Measurements from ENCODE around the gene ICAM2. TPM values are rescaled to one million over a fixed set of nuclear protein-coding genes. Genes with fewer than 3 reads are reported as not detected.

The ICAM2 gene
- total RNA-seq, 1 experiment from 2014 or later = 0.87 TPM

DNA sequence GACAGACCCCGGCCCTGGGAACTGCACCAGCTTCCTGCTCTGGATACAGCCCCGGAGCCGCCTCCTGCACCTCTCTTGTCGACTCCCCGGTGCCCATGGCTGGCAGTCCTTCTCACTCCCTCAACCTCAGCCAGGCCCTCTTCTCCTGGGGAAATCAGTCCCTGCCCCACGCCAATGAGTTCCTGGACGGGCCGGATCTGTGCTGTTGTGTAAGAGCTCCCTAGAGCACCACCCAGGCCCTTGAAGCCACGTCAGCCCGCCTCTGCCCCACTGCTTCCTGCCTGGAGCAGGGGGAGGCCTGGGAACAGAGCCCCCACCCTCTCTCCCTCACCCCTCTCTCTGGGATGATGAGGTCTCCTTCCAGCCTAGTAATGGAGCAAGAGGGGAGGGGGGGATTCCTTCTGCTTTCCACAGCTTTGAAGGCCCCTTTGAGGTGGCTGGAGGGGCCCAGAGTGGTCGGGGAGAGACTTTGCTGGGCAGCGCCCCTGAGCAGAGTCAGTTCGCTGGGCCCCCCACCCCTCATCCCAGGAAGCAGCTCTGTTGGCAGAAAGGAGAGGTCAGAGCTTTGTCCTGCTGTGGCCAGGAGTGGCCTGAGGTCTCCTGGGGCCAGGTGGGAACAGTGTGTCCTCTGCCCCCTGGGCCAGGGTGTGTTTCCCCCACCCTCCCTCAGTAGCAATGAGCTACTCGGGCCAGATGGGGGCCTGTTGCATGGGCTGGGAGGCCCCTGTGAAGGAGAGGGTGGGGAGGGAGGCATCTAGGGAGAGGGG, 18.5 kb downstream of the ICAM2 start:
- Histone ChIP-seq H3K27me3 (replicated peaks) (peaks cover 40% of the 10 kb centered on the region), H3K4me3 (no peak overlapping the region), H3K9me3 (replicated peaks) (no peaks in the 10 kb centered on the region), H3K36me3 (no peaks in the 10 kb centered on the region), H3K27ac (no peak overlapping the region), H3K4me1 (replicated peaks) (peaks cover 8% of the 10 kb centered on the region)
- DNase-seq (ENCODE audit: low read depth in 1 of 2, low spot score in 2 of 2) = no peak

DNA sequence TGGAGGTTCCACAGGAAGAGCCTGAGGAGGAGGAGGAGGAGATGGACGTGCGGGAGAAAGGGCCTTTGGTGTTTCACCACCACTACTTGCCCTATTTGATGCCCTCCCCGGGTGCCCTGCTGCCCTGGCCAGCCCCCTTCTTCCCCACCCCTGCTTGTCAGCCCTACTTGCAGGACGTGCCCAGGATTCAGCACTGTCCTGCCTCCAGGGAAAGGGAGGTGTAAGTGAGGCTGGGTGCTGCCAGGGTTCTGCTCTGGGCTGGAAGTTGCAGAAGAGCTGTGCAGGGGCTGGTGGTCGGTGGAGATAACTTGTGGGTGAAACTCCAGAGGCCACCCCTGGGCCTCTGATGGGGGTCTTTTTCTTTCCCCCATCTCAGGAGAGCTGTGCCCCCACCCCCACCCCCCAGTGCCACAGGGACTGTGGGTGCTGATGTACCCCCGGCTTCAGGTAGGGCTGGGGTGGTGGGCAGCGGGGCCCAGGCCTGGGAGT, 19.3 kb downstream of the ICAM2 start:
- no peak for DNase-seq (ENCODE audit: low read depth in 1 of 2, low spot score in 2 of 2)
- Histone ChIP-seq H3K27ac (no peak overlapping the region), H3K36me3 (no peaks in the 10 kb centered on the region), H3K27me3 (replicated peaks) (peaks cover 40% of the 10 kb centered on the region), H3K4me1 (replicated peaks) (peaks cover 8% of the 10 kb centered on the region), H3K4me3 (no peak overlapping the region), H3K9me3 (replicated peaks) (no peaks in the 10 kb centered on the region)

GRCh38 chr17:63999680-64000531, 20.5 kb downstream of the ICAM2 start:
- DNase-seq (ENCODE audit: low read depth in 1 of 2, low spot score in 2 of 2) = no peak
- no peaks in the 10 kb centered on the region for H3K9me3 ChIP-seq (replicated peaks)
- no peaks in the 10 kb centered on the region for H3K36me3 ChIP-seq
- H3K4me1 ChIP-seq (replicated peaks) = peaks cover 8% of the 10 kb centered on the region
- H3K27me3 ChIP-seq (replicated peaks) = peaks cover 45% of the 10 kb centered on the region
- no peak overlapping the region for H3K4me3 ChIP-seq
- no peak overlapping the region for H3K27ac ChIP-seq

DNA sequence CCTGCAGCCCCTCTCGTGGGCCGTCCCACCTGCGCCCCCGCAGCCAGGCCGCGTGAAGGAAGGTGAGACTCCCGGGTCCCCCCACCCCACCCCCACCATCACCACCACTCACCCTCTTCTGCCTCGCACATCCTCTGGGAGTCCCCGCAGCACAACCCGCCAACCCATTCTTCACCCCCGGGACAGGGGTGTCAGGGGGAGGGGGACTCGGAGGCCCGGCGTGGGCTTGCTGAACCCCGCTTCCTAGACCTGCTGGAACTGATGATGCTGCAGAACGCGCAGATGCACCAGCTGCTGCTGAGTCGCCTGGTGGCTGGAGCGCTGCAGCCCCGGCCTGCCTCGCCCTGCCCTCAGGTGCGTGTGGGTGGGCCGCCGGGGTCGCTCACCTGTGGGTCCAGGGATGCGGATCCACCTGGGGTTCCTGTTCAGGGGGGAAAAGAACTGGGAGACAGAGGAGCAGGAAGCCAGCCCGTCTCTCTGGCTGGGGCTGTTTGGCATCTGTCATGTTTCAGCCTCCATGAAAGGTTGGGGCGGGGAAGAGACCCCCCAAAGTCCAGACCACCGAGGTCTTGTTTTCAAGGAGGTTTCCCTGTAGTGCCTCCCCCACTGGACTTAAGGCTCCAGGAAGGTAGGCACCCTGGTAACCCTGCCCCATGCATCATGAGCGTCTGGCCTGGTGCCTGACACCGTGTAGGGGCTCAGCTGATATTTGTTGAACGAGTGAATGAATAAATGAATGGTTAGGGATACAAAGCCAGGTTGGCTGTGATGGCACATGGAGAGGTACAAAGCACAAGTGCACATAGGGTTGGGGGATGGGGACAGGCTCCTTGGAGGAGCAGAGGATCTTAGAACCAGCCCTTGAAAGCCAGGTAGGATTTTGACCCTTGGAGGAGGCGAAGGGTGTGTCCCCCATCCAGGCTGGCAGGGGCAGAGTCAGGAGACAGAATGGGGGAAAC, 21.4 kb downstream of the ICAM2 start:
- H3K4me3 ChIP-seq = no peak overlapping the region
- H3K27me3 ChIP-seq (replicated peaks) = peaks cover 41% of the 10 kb centered on the region
- no peaks in the 10 kb centered on the region for H3K9me3 ChIP-seq (replicated peaks)
- no peak for DNase-seq (ENCODE audit: low read depth in 1 of 2, low spot score in 2 of 2)
- H3K27ac ChIP-seq = no peak overlapping the region
- no peaks in the 10 kb centered on the region for H3K36me3 ChIP-seq
- H3K4me1 ChIP-seq (replicated peaks) = peaks cover 8% of the 10 kb centered on the region

- H3K4me1 ChIP-seq (replicated peaks) = peaks cover 8% of the 10 kb centered on the region
- peak; percentile 26 to 74 for DNase-seq (ENCODE audit: low read depth in 1 of 2, low spot score in 2 of 2)
- no peak within 1 kb of the TSS for H3K27ac ChIP-seq
- H3K27me3 ChIP-seq (replicated peaks) = peaks cover 45% of the 10 kb centered on the region
- no peaks in the 10 kb centered on the region for H3K9me3 ChIP-seq (replicated peaks)
- H3K36me3 ChIP-seq = no peaks in the 10 kb centered on the region
- peak within 1 kb of the TSS; percentile 35 for H3K4me3 ChIP-seq
Observed at GRCh38 chr17:63998050-63998720, 22.2 kb downstream of the ICAM2 start, which contains the start of gene PRR29. Gene PRR29, plus strand, starts transcription at chr17:63998351. Its CDS starts 14 bp downstream, at chr17:63998365.

- Histone ChIP-seq H3K27me3 (replicated peaks) (peaks cover 45% of the 10 kb centered on the region), H3K9me3 (replicated peaks) (no peaks in the 10 kb centered on the region), H3K4me3 (peak overlapping the region; percentile 35; the same call in 1 of the 2 replicates), H3K36me3 (no peaks in the 10 kb centered on the region), H3K27ac (no peak overlapping the region), H3K4me1 (replicated peaks) (peaks cover 8% of the 10 kb centered on the region)
- DNase-seq (ENCODE audit: low read depth in 1 of 2, low spot score in 2 of 2) = no peak
Observed at GRCh38 chr17:63997341-63998048, 22.9 kb downstream of the ICAM2 start.

DNA sequence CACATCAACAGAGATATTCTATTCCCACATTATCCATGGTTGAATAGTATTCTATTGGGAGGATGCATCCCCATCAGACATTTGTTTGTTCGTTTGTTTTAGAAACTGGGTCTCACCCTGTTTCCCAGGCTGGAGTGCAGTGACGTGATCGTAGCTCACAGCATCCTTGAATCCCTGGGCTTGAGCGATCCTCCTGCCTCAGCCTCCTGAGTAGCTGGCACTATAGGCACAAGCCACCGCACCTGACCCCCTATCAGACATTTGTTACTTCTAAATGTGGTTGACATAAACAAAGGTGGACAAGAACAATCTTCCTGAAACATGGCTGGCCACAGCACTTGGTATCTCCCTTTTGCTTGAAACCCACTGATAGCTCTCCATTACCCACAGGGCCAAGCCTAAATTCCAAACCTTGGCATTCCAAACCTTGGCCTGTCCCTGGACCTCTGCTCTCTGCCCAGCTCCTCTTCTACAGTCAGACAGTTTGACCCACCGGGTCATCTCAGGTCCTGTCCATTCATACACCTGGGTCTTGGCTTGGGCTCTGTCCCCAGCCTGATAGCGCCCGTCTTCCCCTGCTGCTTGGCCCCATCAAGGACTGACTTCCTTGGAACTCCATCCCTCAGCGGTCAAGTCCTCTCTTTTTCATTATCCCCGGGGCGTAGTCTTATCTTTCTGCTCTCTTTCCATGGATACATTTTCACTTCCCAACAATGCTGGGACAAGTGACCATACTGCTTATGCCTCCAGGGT, 23.8 kb downstream of the ICAM2 start:
- H3K36me3 ChIP-seq = no peaks in the 10 kb centered on the region
- peaks cover 47% of the 10 kb centered on the region for H3K27me3 ChIP-seq (replicated peaks)
- peaks cover 8% of the 10 kb centered on the region for H3K4me1 ChIP-seq (replicated peaks)
- no peak for DNase-seq (ENCODE audit: low read depth in 1 of 2, low spot score in 2 of 2)
- H3K9me3 ChIP-seq (replicated peaks) = no peaks in the 10 kb centered on the region
- H3K27ac ChIP-seq = no peak overlapping the region
- H3K4me3 ChIP-seq = no peak overlapping the region

GRCh38 chr17:63995626-63996025, 24.8 kb downstream of the ICAM2 start:
- Histone ChIP-seq H3K4me1 (replicated peaks) (peaks cover 8% of the 10 kb centered on the region), H3K36me3 (no peaks in the 10 kb centered on the region), H3K4me3 (no peak overlapping the region), H3K27ac (no peak overlapping the region), H3K27me3 (replicated peaks) (peaks cover 50% of the 10 kb centered on the region), H3K9me3 (replicated peaks) (no peaks in the 10 kb centered on the region)
- no peak for DNase-seq (ENCODE audit: low read depth in 1 of 2, low spot score in 2 of 2)

DNA sequence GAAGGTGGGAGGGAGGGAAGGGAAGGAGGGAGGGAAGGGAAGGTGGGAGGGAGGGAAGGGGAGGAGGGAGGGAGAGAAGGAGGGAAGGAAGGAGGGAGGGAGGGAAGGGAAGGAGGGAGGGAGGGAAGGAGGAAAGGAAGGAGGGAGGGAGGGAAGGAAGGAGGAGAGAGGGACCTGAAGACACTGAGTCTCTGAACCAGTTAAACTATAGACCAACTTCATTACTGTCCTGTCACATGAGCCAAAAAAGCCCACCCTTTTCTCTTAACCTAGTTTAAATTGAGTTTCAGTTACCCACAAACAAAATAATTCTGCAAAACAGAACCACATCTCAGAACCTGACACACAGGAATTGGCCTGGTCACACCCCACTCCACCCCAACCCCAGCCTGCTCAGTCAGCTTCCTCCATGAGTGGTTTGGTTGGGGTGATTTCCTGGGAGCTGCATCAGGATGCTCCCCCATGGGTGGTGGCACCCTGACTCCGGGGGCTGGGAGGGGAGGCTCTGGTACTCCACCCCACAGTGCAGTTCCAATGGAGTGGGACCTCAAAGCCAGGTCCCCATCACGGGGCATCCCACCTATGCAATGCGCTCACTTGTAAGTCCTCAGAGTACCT, 27.0 kb downstream of the ICAM2 start:
- Histone ChIP-seq H3K4me3 (no peak overlapping the region), H3K27me3 (replicated peaks) (peaks cover 50% of the 10 kb centered on the region), H3K36me3 (no peaks in the 10 kb centered on the region), H3K27ac (no peak overlapping the region), H3K4me1 (replicated peaks) (peaks cover 8% of the 10 kb centered on the region), H3K9me3 (replicated peaks) (no peaks in the 10 kb centered on the region)
- DNase-seq (ENCODE audit: low read depth in 1 of 2, low spot score in 2 of 2) = no peak

GRCh38 chr17:63991611-63992010, 28.8 kb downstream of the ICAM2 start:
- H3K4me1 ChIP-seq (replicated peaks) = no peaks in the 10 kb centered on the region
- no peaks in the 10 kb centered on the region for H3K9me3 ChIP-seq (replicated peaks)
- H3K27me3 ChIP-seq (replicated peaks) = peaks cover 35% of the 10 kb centered on the region
- H3K27ac ChIP-seq = no peak overlapping the region
- DNase-seq (ENCODE audit: low read depth in 1 of 2, low spot score in 2 of 2) = no peak
- H3K4me3 ChIP-seq = no peak overlapping the region
- H3K36me3 ChIP-seq = no peaks in the 10 kb centered on the region

- Histone ChIP-seq H3K27ac (no peak overlapping the region), H3K36me3 (no peaks in the 10 kb centered on the region), H3K27me3 (replicated peaks) (peaks cover 24% of the 10 kb centered on the region), H3K4me3 (no peak overlapping the region), H3K4me1 (replicated peaks) (peaks cover 6% of the 10 kb centered on the region), H3K9me3 (replicated peaks) (no peaks in the 10 kb centered on the region)
- no peak for DNase-seq (ENCODE audit: low read depth in 1 of 2, low spot score in 2 of 2)
Observed at GRCh38 chr17:63989622-63990345, 30.6 kb downstream of the ICAM2 start.
